ENCODE measurements around the gene CCDC28B.
A peak's percentile ranks its signal among the peaks of the same experiment; 100 is the strongest.

Gene CCDC28B

DNA sequence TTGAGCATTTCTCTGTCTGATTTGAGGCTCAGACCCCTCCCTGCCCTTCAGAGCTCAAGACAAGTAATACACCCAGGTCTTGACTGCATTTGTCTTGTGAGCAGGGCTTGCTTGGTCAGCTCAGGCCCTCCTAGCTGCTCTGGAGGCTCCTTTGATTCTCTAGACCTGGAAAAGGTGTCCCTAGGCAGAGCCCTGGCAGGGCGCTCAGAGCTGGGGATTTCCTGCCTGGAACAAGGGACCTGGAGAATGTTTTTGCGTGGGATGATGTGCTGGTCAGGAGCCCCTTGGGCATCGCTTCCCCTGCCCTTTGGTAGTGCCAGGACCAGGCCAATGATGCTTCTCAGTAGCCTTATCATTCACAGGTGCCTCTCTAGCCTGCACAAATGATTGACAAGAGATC, 4.9 kb upstream of the CCDC28B start:
- DNase-seq, result no peak

DNA sequence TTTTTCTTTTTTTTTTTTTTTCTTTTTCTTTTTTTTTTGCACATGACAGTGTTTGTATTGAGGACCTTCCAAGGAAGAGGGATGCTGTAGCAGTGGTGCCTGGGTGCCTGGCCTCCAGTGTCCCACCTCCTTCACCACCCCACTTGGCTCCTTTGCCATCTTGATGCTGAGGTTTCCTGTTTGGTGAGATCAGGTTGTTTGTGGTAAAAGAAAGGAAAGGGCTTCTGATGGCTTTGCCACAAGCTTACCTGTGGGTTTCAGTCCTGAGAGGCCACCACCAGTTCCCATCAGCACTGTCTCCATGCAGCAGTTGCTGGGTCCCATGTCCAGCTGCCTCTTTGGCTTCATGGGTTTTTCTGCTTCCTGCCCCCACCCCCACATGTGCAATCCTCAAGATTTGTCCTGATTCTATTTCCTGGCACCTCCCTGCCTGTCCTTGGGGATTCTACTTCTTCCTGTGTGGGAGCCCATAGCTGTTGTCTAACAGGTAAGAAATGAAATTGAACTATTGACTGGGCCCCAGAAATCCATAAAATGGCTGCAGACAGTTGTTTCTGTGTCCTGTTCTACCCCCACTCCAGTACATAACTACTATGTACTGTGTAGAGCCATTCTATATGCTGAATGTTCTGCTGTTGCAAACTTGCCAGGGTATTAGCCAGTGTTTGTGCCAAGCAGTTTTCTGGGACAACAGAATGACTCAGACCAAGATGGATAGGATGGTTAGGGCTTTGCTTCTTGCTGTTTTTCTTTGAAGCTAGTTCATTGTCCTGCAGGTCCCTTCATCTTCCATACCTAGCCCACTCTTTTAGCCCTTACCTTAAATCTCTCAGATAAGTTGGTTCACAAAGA, 4.2 kb upstream of the CCDC28B start:
- no peak for DNase-seq

DNA sequence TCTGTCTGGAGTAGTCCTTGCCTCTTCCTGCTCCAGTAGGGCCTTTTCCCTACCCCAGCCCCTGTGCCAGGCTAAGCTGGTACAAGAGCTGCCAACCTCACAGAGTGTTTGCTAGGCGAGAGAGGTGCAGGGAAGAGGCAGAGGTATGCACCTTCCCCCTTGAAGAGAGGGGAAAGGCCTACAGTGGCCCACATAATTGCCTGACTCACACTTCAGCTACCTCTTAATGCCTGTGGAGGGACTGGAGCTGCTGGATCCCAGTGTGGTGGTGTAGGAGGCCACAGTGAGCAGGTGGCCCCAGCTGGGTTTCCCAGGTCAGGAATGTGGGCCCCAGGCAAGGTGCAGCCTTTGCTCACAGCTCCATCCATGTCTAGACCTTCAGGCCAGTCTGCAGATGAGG, 3.3 kb upstream of the CCDC28B start:
- no peak for DNase-seq

DNA sequence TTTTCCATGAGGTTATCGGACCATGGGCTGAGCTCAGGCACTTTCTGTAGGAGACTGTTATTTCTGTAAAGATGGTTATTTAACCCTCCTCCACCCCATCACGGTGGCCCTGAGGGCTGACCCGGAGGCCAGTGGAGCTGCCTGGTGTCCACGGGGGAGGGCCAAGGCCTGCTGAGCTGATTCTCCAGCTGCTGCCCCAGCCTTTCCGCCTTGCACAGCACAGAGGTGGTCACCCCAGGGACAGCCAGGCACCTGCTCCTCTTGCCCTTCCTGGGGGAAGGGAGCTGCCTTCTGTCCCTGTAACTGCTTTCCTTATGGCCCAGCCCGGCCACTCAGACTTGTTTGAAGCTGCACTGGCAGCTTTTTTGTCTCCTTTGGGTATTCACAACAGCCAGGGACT, 2.6 kb upstream of the CCDC28B start:
- no peak for DNase-seq

DNA sequence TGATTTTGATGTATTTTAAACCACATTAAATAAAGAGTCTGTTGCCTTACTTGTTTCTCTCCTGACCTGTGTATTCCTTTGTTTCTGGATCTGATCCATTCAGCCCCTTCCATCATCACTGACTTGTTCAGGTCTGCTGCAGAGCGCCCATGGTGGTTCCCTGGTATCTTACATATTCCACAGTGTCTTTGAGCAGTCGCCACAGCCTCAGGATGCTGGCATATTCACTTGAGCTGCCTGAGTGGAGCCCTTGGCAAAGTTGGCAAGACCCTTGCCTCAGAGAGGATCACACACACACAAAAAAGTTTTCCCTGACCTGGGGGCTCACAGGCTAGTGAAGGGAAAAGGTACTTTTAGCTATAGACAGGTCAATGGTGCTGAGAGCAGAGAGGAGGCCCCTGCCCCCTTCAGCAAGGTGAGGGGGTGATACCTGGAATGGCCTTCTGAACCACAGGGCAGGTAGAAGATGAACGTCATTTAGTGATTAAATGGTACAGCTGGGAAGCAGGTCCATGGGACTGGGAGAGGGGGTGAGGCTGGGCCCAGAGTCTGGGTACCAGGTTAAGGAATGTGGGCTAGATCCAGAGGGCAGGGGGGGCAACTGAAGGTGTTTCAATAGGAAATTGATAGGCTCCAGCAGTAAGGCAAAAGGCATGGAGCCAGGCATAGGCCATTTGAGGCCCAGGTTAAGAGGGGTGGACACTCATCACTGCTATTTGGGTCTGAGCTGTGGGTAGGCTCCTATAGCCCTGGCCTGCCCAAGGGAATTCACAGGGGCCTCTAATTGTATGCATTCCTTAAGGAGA, 2.0 kb upstream of the CCDC28B start:
- no peak for DNase-seq

DNA sequence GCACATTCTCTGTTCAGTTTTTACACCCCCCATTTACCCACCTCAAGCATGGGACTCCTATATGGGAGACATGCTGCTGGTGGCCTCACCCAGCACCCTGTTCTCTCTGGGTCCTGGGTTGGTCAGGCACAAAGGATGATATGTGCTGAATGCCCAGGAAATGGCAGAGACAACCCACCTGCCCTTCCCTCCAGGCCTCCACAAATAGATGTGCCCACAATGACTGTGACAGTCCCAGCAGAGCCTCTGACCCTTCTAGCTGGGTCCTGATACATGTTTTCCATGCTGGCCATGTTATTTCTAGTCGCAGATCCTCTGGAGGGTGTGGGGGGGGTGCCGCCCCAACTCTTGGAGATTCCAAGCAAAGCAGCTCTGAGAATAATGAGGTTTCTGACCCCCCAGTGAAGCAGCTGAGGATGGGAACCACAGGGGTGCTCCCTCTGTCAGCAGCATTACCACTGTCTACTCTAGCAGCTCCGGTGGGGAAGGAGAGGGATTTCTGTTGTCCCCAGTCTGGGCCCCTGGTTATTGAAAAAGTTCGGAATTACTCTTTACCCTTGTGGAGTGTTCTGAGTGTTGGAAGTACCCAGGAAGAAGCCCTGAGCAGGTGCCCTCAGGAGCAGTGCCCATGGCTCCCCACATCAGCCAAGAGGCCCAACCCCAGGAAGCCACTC, 1.2 kb upstream of the CCDC28B start:
- DNase-seq, result no peak

DNA sequence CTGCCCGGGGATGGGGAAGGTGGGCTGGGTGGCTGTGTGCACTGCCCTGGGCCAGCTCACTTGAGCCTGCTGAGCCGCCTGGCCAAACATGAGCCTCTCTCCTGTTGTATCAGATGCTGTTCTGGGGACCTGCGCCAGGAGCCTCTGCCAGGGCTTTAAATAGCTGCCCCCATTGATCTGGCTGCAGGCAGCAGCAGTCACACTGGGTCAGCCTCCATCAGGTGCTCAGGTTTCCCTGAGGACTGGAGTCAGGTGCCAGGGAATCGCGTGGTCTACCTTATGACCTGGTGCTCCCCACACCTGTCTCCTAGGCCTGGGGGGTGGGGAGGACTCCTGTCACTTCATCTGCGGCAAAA, 700 bp upstream of the CCDC28B start:
- DNase-seq, result no peak

DNA sequence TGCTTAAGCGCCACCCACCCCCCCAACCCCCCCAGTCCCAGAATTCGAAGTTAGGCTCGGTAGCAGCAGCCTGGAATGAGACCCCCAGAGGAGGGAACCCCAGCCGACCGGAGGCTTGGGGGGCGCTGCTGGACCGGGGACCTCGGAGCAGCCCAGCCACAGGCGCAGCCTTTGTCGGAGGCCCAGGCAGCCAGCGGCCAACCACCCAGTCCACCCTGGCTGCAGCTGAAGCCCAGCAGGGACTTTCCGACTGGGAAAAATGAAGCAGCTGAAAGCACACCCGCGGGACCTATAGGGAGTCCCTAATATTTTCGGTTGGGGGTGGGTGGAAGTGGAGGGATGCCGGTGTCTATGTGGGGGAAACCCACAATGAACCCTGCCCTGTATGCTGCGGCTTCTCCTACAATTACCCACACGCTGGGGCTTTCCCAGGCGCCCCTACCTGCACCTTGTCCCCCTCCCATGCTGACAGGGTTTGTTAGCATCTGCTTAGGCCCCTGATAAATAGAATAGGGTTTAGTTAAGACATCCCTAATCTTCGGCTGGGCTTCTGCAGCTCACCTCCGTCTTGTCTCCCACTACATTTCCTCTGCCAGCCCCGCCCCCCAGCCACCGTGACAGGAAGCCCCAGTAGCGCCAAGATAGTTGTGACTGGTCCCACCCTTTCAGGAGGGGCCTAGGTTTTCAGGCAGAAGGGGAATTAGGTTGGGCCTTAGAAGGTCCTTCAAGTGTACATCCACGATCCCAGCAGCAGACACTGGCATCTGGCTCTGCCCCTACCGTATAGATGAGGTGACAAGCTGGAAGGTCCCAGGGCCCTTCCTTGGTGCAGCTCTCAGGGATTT, 838 bp downstream of the CCDC28B start:
- peak; percentile 91 for DNase-seq

DNA sequence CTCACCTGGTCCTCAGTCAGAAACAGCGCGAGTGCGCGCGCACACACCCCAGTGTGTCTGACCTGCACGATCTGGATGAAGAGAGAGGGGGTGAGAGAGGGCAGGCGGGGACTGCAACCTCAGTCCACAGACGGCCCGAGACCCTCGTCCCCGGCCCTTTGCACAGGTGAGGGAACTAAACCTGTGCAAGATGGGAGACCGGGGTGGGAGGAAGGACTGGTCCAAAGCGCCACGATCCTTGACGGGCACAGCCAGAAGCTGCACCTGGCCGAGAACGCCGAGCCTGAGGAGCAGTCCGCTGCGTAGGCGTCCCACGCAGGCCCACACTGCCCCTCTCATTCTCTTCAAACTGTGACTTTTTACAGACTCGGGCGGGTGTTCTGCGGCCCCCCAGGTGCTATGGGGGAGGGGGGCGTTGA, 4.6 kb downstream of the CCDC28B start:
- no peak for DNase-seq

DNA sequence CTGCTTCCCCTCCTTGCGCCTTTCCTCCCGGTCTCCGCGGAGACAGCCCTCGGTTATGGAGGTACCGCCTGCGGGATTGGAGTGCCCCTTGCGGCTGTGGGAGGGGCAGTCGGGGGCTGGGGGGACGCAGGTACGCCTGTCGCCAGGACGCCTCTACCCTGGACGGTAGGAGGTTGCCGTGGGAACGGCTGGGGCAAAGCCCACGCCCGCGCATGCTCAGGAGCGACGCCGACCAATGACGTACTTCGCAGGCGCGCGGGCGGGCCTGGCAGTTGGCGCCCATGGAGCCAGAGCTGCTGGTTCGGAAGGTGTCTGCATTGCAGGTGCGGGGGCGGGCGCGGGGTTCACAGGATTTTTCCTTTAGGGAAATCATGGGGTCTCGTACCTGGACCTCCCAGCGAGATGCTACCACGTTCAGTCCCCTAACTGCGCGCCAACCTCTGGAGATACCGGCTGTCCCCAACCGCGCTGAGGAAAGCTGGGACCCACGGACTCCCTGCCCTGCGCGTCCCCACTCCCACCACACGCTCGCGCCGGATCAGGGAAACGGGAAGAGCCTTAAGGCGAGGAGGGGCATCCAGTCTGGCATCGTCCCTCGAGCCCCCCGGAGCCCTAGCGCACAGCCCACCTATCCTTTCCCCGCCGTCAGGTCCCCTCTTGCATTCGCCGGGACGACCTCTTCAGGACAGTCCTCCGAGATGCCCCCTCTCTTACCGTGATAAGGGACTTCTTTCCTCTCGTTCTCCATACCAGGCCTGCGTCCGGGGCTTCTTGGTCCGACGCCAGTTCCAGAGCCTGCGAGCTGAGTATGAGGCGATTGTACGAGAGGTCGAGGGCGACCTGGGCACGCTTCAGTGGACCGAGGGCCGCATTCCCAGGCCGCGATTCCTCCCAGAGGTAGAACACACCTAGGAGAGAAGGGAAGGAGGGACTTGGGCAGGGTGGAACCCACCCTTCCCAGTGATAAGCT, 5.3 kb downstream of the CCDC28B start, which contains the start of gene IQCC:
TSS of gene IQCC (plus strand) at position 271 of the 970 bp plus-strand sequence. CDS start at position 282, 11 bp downstream.
- peak; percentile 94 for DNase-seq

DNA sequence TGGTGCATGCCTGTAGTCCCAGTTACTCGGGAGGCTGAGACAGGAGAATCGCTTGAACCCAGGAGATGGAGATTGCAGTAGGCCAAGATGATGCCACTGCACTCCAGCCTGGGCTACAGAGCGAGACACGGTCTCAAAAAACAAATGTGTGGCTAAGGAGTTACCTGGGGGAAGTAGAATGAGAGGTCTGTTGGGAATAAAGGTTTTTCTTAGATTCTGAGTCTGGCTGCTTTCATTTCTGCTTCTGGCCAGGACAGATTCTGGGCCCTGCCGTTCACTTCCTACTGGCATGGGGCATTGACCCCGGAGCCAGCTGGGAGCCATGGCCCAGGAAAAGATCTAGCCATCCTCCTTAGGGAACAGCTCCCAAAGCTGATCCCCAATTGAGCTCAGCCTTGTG, 8.1 kb downstream of the CCDC28B start:
- no peak for DNase-seq

DNA sequence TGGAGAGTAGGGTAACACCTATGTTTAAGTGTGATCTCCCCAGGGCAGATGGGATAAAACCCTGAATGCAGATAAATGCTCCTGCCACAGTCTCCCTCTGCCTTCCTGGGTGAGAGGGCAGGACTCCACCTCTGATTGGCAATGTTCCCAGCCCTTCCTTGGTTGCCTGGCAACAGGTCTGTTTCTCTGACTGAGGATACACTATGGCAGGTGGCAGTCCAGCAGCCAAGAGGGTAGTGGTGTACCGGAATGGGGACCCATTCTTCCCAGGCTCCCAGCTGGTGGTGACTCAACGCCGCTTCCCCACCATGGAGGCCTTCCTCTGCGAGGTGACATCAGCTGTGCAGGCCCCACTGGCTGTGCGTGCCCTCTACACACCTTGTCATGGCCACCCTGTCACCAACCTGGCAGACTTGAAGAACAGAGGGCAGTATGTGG, 8.5 kb downstream of the CCDC28B start, which contains the start of gene DCDC2B:
TSS of gene DCDC2B (plus strand) at position 199 of the 438 bp plus-strand sequence. CDS start at position 204, 5 bp downstream.
- no peak for DNase-seq

DNA sequence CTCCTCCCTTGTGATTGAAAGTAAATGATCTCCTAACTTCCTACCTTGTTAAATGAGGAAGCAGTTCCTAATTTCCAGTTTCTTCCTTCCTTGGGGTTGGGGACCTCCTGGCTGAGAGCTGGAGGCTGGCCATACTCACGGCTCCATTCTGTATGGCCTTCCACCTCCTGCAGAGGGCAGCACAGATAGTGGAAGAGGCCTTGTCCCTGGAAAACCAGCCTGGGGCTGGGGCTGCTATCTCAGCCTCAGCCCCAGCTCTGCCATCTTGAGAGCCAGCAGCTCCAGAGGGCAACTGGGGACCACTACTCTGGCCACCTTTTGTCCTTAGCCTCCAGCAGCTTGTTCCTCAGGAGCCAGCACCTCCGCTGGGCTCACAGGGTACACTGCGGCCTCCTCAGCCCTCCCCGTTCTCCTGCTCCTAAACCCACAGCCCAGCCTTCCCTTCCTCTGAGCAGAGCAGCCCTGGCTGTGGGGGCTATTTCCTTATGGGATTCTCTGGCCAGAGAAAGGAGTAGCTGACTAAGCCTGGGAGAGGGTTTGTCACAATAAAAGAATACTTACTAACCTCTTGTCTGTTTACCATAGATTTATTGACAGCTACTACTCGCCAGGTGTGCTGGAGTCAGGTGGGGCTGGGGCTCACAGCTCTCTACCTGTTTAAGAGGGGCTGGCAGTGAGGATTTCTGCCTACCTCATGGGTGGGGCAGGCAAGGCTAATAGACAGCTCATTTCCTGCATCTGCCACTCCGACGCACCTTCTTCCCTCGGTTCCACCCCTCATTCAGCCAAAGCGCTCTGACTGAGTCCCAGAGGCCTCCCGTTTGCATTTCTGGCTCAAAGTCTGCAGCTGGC, 15.5 kb downstream of the CCDC28B start:
- peak; percentile 84 for DNase-seq

DNA sequence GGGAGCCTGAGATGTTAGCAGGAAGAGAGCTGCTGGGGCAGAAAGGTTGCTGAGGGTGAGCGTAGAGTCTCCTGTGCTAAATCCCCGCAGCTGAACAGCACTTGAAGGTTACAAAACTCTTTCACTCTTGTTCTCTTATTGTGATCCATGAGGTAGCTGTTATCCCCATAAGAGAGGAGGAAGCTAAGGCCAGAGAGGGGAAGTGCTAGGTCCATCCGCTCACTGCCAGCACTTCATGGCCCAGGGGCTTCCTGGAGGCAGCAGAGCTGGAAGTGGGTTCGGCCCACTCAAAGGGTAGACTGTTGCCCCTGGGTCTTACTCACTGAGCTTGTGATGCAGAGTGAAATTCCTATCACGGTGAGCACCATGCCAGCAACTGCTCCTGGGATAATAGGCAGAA, 16.2 kb downstream of the CCDC28B start:
- no peak for DNase-seq

DNA sequence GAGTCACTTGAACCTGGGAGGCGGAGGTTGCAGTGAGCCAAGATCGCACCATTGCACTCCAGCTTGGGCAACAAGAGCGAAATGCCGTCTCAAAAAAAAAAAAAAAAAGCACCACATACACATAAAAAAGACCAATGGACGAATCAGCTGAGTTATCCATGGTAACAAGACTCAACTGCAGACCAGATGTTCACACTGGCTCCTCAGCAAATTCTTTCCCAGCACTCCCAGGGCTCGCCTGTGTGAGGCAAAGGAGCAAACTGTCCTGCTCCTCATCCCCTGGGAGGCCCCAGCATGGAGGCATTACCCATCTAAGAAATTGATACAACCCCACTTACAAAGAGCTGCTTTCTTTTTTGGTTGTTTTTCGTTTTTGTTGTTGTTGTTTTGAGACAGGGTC, 18.6 kb downstream of the CCDC28B start:
- no peak for DNase-seq

DNA sequence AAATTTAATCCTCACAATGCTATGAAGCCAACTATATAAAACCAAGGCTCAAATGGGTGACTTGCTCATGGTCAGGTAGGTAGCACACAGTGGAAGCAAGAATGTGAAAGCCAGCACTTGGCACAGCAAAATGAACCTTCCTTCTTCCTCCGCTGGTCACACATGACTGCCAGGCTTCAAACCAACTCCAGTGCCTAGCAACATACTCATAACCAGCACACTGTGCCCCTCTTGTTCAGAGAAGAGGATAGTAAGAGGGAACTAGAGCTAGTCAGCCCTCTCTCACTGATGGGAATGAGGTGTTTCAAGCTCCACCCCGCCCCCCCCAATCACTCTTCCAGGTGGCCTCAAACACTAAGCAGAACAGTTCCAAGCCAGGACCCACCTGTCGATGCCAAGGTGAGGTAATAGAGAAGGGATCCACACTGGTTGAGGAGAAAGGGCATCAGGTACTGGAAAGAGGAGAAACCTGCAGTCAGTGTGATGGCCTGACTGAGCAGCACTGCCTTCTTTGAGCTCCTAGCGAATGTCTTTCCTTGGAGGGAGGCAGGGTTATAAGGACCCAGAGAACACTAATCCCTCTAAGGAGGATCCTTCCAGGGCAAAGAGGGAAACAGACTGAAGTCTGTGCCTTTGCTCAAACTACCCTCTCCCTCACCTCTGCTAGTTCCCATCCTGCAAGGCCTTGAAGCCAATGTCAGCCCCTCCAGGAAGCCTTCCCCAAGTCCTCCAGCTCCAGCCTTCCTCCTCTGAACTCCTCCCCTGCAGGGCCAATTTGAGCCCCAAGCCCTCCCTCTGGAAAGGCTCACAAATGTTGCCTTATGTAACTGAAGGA, 20.6 kb downstream of the CCDC28B start:
- DNase-seq, result no peak

DNA sequence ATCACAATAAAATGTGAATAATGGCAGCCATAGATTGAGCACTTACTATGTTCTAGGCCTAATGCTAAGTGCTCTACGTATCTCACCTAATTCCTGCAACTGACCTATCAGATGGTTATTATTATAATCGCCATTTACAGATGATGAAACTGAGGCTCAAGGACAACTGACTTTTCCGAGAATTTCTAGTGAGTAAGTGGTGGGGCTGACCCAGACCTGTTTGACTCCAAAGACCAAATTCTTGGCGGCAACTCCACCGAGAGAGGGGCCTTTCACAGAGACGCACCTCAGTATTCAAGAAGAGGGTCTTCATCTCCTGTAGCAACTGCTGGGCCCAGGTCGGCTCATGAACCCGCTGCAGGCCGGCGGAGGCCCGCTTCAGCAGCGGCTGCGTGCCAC, 21.2 kb downstream of the CCDC28B start:
- no peak for DNase-seq

DNA sequence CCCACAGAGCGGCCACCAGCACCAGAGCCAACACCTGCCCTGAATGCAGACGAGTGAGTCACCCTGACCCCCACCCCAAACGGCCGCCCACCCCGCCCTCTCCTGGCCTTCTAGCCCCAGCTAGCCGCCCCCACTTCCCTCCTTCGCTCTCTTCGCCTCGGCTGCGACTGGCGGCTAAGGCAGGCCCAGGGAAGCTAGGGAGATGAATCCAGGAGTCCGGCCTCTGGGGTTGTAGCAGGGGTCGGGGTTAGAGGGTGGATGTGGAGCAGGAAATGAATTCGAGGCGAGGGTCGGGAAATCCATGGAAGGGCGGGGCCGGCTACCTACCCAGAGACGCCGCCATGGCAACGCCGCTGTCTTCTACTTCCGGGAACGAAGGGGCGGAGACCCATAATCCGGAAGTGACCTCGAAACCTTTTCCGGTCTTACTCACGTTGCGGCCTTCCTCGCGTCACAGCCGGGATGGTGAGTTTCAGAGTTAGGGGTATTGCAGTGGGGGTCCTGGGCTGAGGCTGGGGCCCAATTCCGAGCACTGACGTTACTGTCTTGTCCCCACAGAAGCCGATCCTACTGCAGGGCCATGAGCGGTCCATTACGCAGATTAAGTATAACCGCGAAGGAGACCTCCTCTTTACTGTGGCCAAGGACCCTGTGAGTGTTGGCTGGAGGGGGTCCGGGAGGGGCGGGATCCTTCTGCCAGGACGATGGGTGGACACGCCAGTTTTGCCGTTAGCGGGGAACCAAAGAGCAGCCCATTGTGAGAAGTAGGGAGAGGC, 21.8 kb downstream of the CCDC28B start, which contains the start of the genes EIF3I and TMEM234:
TSS of gene EIF3I (plus strand) at position 428 of the 776 bp plus-strand sequence. CDS start at position 463, 35 bp downstream.
TSS of gene TMEM234 (minus strand) at position 374 of the 776 bp plus-strand sequence. CDS start at position 343, 31 bp downstream.
- peak; percentile 97 for DNase-seq

Measured in activated effector memory CD4-positive, alpha-beta T cell treated with anti-CD3 and anti-CD28 coated beads, Interleukin-2, amount 50 U/mL, for 16 hours (primary cell).